WTC11 (cell line): ENCODE results near the gene CAMK2A. TPM values are rescaled to one million over a fixed set of nuclear protein-coding genes. Genes with fewer than 3 reads are reported as not detected.

Experiments
- ATAC-seq: fragments of 200-7000 bp; cut with Tn5 transposase; 2 replicates; pipeline ENCODE4 v1.10.0; 2021; ENCODE audit warnings: mild to moderate bottlenecking, moderate library complexity
- CTCF ChIA-PET: fragments of 300-600 bp; sonication (Branson Sonifier 250); formaldehyde crosslinking; loops from one replicate; lab custom pipeline; 2021; ENCODE audit warnings: antibody characterized with exemption; lab: Charles Lee
- POLR2A ChIA-PET: fragments of 350-600 bp; sonication (Branson Sonifier 250); formaldehyde crosslinking; loops from one replicate; lab custom pipeline; 2021; ENCODE audit warnings: antibody characterized with exemption; lab: Charles Lee
- DNase-seq: peaks from one replicate; pipeline ENCODE4 v3.0.0; 2021; ENCODE audit warnings: low spot score
- H3K27ac Mint-ChIP-seq: 2 replicates; pipeline ENCODE4 v1.8.0; 2021; ENCODE audit warnings: mixed read lengths
- H3K27me3 Mint-ChIP-seq: 2 replicates; pipeline ENCODE4 v1.8.0; 2021; ENCODE audit warnings: low read depth, mild to moderate bottlenecking, moderate library complexity, mixed read lengths
- H3K36me3 Mint-ChIP-seq: 2 replicates; pipeline ENCODE4 v1.8.0; 2021; ENCODE audit warnings: mixed read lengths
- H3K4me1 Mint-ChIP-seq: 2 replicates; pipeline ENCODE4 v1.8.0; 2022; ENCODE audit warnings: mixed read lengths
- H3K4me3 Mint-ChIP-seq: 2 replicates; pipeline ENCODE4 v1.8.0; 2021; ENCODE audit warnings: mild to moderate bottlenecking, moderate library complexity, mixed read lengths
- H3K9me3 Mint-ChIP-seq: 2 replicates; pipeline ENCODE4 v1.8.0; 2021; ENCODE audit warnings: mixed read lengths
- AFF4 ChIP-seq: sonication (generic); formaldehyde crosslinking; IDR thresholded peaks from 2 replicates; pipeline ENCODE4 v1.8.1; 2023; ENCODE audit warnings: mild to moderate bottlenecking, missing genetic modification reagents, borderline replicate concordance
- CDX4 ChIP-seq: fragments of 250-450 bp; sonication (Bioruptor Pico); IDR thresholded peaks from 2 replicates; pipeline ENCODE4 v1.9.0; 2021; ENCODE audit warnings: moderate library complexity, mild to moderate bottlenecking, inconsistent platforms, borderline replicate concordance
- E2F4 ChIP-seq: sonication (generic); formaldehyde crosslinking; IDR thresholded peaks from 2 replicates; pipeline ENCODE4 v1.8.1; 2022; ENCODE audit warnings: low read depth, mild to moderate bottlenecking, moderate library complexity, missing genetic modification reagents, borderline replicate concordance
- ETV6 ChIP-seq: sonication (generic); formaldehyde crosslinking; IDR thresholded peaks from 2 replicates; pipeline ENCODE4 v1.8.1; 2022; ENCODE audit warnings: mild to moderate bottlenecking, missing genetic modification reagents
- FOXP1 ChIP-seq: sonication (generic); formaldehyde crosslinking; IDR thresholded peaks from 2 replicates; pipeline ENCODE4 v1.8.0; 2022; ENCODE audit warnings: missing genetic modification reagents, mild to moderate bottlenecking, moderate library complexity, borderline replicate concordance
- GABPB1 ChIP-seq: sonication (generic); formaldehyde crosslinking; IDR thresholded peaks from 2 replicates; pipeline ENCODE4 v1.8.1; 2023; ENCODE audit warnings: mild to moderate bottlenecking, missing genetic modification reagents
- OVOL2 ChIP-seq: fragments of 250-450 bp; sonication (Bioruptor Pico); IDR thresholded peaks from 2 replicates; pipeline ENCODE4 v1.9.0; 2021; ENCODE audit warnings: mild to moderate bottlenecking, borderline replicate concordance
- PRRX2 ChIP-seq: fragments of 250-450 bp; sonication (Bioruptor Pico); IDR thresholded peaks from 2 replicates; pipeline ENCODE4 v1.8.0; 2021; ENCODE audit warnings: mild to moderate bottlenecking
- SMAD3 ChIP-seq: sonication (generic); formaldehyde crosslinking; IDR thresholded peaks from 2 replicates; pipeline ENCODE4 v1.8.0; 2022; ENCODE audit warnings: missing genetic modification reagents, mild to moderate bottlenecking, borderline replicate concordance
- SOX15 ChIP-seq: fragments of 250-450 bp; sonication (Bioruptor Pico); IDR thresholded peaks from 2 replicates; pipeline ENCODE4 v1.9.0; 2021; ENCODE audit warnings: mild to moderate bottlenecking
- SP1 ChIP-seq: sonication (generic); formaldehyde crosslinking; conservative IDR thresholded peaks from 2 replicates; pipeline ENCODE4 v1.8.1; 2022; ENCODE audit warnings: missing genetic modification reagents
- ZBTB21 ChIP-seq: sonication (generic); formaldehyde crosslinking; IDR thresholded peaks from 2 replicates; pipeline ENCODE4 v1.8.1; 2023; ENCODE audit warnings: mild to moderate bottlenecking, missing genetic modification reagents, borderline replicate concordance
- ZNF263 ChIP-seq: sonication (generic); formaldehyde crosslinking; IDR thresholded peaks from 2 replicates; pipeline ENCODE4 v1.8.1; 2022; ENCODE audit warnings: low read depth, mild to moderate bottlenecking, moderate library complexity, missing genetic modification reagents
- ZNF671 ChIP-seq: fragments of 250-450 bp; sonication (Bioruptor Pico); IDR thresholded peaks from 2 replicates; pipeline ENCODE4 v1.8.0; 2021; ENCODE audit warnings: mild to moderate bottlenecking
- total RNA-seq: library from RNA; stranded (reverse); gene quantifications from 3 replicates; pipeline ENCODE4 v1.2.3, GENCODE V29; 2021
- TF ChIP-seq, protein P1 (sequence below): sonication (generic); formaldehyde crosslinking; IDR thresholded peaks from 2 replicates; pipeline ENCODE4 v1.8.1; 2022; ENCODE audit warnings: missing genetic modification reagents, borderline replicate concordance
- TF ChIP-seq, protein P2 (sequence below): sonication (generic); formaldehyde crosslinking; conservative IDR thresholded peaks from 2 replicates; pipeline ENCODE4 v1.8.1; 2022; ENCODE audit warnings: mild to moderate bottlenecking, missing genetic modification reagents
- TF ChIP-seq, protein P3 (sequence below): sonication (generic); formaldehyde crosslinking; IDR thresholded peaks from 2 replicates; pipeline ENCODE4 v1.8.1; 2022; ENCODE audit warnings: mild to moderate bottlenecking, missing genetic modification reagents, moderate library complexity, borderline replicate concordance
- TF ChIP-seq, protein P4 (sequence below): sonication (generic); formaldehyde crosslinking; IDR thresholded peaks from 2 replicates; pipeline ENCODE4 v1.8.1; 2023; ENCODE audit warnings: mild to moderate bottlenecking, missing genetic modification reagents

Gene CAMK2A
- total RNA-seq, 1 experiment from 2014 or later = 0.13 TPM

DNA sequence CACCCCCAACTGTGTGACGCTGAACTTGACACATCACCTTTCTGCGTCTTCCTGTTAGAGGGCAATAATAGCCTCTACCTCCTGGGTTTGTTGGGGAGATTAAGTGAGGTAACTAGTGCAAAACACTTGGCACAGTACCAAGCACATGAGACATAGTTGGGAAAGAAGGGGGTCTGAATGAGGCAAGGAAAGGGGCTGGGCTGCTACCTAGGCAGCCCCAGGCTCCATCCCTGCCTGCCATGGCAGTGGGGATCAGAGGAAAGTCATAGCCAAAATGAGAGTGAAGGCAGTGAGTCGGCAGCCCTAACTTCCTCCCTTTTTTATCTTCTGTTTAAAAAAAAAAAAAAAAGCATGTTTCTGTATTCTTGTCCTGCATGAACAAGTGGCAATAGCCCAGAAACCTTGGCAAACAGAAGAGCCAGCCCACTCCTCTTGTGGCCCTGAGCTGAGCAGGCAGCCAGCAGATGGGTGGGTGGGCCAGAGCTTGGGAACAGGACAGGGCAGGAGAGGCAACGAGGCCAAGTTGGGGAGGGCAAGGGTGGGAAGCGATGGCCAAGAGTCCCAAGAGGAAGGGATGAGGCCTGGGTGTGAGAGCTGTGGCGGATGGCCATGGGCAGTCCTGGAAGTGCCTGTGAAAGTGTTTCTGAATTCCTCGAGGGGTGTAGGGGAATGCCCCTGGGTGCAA is 11.4 kb downstream of the CAMK2A start:
- CTCF ChIA-PET = interaction anchor here (0.7 to 2.4 kb wide), 3 partner anchors 72 to 119 kb away, joined by 3 to 12 read pairs (median 8); no protein-coding TSS in a partner anchor
- Mint-ChIP-seq H3K36me3 (no peaks in the 10 kb centered on the region), H3K27ac (no peak overlapping the region), H3K4me3 (no peak overlapping the region), H3K9me3 (no peaks in the 10 kb centered on the region), H3K4me1 (no peaks in the 10 kb centered on the region), H3K27me3 (no peaks in the 10 kb centered on the region)
- POLR2A ChIA-PET = no interaction called here
- DNase-seq = no peak
- TF ChIP-seq, protein P1, sequence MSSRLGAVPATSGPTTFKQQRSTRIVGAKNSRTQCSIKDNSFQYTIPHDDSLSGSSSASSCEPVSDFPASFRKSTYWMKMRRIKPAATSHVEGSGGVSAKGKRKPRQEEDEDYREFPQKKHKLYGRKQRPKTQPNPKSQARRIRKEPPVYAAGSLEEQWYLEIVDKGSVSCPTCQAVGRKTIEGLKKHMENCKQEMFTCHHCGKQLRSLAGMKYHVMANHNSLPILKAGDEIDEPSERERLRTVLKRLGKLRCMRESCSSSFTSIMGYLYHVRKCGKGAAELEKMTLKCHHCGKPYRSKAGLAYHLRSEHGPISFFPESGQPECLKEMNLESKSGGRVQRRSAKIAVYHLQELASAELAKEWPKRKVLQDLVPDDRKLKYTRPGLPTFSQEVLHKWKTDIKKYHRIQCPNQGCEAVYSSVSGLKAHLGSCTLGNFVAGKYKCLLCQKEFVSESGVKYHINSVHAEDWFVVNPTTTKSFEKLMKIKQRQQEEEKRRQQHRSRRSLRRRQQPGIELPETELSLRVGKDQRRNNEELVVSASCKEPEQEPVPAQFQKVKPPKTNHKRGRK = no peak
- no peak for TF ChIP-seq ZBTB21
- ATAC-seq = no peak

GRCh38 chr5:150277043-150277442 is 12.5 kb downstream of the CAMK2A start:
- no peaks in the 10 kb centered on the region for H3K27me3 Mint-ChIP-seq
- TF ChIP-seq ETV6 (CRISPR knock-in tag) = no peak
- no peak for TF ChIP-seq SOX15 (CRISPR knock-in tag)
- TF ChIP-seq ZNF671 = no peak
- no peak for TF ChIP-seq OVOL2 (CRISPR knock-in tag)
- no peak for TF ChIP-seq SMAD3 (CRISPR knock-in tag)
- no peak for TF ChIP-seq AFF4 (CRISPR knock-in tag)
- no peak for TF ChIP-seq ZNF263 (CRISPR knock-in tag)
- no peak for TF ChIP-seq PRRX2 (CRISPR knock-in tag)
- TF ChIP-seq, protein P2, sequence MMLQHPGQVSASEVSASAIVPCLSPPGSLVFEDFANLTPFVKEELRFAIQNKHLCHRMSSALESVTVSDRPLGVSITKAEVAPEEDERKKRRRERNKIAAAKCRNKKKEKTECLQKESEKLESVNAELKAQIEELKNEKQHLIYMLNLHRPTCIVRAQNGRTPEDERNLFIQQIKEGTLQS (CRISPR knock-in tag) = no peak
- no peak for TF ChIP-seq SP1 (CRISPR knock-in tag)
- TF ChIP-seq GABPB1 (CRISPR knock-in tag) = no peak
- TF ChIP-seq, protein P3, sequence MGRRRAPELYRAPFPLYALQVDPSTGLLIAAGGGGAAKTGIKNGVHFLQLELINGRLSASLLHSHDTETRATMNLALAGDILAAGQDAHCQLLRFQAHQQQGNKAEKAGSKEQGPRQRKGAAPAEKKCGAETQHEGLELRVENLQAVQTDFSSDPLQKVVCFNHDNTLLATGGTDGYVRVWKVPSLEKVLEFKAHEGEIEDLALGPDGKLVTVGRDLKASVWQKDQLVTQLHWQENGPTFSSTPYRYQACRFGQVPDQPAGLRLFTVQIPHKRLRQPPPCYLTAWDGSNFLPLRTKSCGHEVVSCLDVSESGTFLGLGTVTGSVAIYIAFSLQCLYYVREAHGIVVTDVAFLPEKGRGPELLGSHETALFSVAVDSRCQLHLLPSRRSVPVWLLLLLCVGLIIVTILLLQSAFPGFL (CRISPR knock-in tag) = no peak
- no peak for TF ChIP-seq CDX4 (CRISPR knock-in tag)
- no peak for TF ChIP-seq E2F4
- TF ChIP-seq FOXP1 (CRISPR knock-in tag) = no peak
- TF ChIP-seq, protein P4, sequence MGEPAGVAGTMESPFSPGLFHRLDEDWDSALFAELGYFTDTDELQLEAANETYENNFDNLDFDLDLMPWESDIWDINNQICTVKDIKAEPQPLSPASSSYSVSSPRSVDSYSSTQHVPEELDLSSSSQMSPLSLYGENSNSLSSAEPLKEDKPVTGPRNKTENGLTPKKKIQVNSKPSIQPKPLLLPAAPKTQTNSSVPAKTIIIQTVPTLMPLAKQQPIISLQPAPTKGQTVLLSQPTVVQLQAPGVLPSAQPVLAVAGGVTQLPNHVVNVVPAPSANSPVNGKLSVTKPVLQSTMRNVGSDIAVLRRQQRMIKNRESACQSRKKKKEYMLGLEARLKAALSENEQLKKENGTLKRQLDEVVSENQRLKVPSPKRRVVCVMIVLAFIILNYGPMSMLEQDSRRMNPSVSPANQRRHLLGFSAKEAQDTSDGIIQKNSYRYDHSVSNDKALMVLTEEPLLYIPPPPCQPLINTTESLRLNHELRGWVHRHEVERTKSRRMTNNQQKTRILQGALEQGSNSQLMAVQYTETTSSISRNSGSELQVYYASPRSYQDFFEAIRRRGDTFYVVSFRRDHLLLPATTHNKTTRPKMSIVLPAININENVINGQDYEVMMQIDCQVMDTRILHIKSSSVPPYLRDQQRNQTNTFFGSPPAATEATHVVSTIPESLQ = no peak
- TF ChIP-seq, all 79 proteins: peak for 0
- DNase-seq (no peak), ATAC-seq (no peak)
- Mint-ChIP-seq H3K36me3 (no peaks in the 10 kb centered on the region), H3K4me1 (no peaks in the 10 kb centered on the region), H3K9me3 (no peaks in the 10 kb centered on the region), H3K4me3 (no peak overlapping the region), H3K27ac (no peak overlapping the region)
- ChIA-PET CTCF (interaction anchor here (1.6 to 2.4 kb wide), 3 partner anchors 26 to 159 kb away, joined by 4 to 12 read pairs (median 7); partner anchors contain the start of gene ARSI), POLR2A (no interaction called here)
